Measurements from ENCODE around the gene PACSIN1.

DNA sequence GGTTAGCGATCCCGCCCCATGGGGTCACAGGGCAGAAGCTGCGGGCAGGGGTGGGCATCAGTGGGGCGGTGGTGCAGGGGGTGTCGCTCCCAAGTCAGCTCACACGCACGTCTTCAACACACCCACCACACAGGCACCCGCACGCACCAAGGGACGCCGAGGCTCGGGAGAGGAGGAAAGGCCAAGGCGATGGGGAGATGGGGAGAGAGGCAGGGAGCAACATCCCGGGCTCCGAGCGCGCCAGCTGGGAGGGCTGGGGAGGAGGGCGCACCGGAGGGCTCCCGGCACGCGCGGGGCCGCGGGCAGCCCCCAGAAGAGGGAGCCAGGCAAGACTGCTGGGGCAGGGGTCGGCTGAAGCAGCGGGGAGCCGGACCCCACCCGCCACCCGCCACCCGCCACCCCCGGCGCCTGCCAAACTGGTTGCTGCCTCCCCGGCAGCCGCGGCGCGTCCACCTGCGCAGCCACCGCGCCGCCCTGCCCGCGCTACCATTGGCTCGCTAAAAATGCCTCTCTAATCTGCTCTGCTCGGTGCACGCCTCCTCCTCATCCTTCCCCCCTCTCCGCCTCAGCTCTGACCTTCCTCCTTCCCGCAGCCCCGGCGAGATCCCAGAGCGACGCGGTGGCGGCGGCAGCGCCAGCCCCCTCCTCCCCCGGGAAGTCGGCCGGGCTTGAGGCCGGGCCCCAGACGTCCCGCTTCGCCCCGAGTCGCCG lies at the start of gene PACSIN1:
- no peak for TF ChIP-seq EZH2phosphoT487 (IDR thresholded peaks at IDR 0.05; ENCODE audit: borderline replicate concordance, low read depth, low read length)
- TF ChIP-seq, protein P1, sequence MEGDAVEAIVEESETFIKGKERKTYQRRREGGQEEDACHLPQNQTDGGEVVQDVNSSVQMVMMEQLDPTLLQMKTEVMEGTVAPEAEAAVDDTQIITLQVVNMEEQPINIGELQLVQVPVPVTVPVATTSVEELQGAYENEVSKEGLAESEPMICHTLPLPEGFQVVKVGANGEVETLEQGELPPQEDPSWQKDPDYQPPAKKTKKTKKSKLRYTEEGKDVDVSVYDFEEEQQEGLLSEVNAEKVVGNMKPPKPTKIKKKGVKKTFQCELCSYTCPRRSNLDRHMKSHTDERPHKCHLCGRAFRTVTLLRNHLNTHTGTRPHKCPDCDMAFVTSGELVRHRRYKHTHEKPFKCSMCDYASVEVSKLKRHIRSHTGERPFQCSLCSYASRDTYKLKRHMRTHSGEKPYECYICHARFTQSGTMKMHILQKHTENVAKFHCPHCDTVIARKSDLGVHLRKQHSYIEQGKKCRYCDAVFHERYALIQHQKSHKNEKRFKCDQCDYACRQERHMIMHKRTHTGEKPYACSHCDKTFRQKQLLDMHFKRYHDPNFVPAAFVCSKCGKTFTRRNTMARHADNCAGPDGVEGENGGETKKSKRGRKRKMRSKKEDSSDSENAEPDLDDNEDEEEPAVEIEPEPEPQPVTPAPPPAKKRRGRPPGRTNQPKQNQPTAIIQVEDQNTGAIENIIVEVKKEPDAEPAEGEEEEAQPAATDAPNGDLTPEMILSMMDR (conservative IDR thresholded peaks at IDR 0.05; ENCODE audit: low read length), result no peak

All from OCI-LY7 (cell line).